Measurements from ENCODE around the gene GJD4.

The GJD4 gene

GRCh38 chr10:35579726-35580422 is 25.3 kb upstream of the GJD4 start:
- DNase-seq = no peak

DNA sequence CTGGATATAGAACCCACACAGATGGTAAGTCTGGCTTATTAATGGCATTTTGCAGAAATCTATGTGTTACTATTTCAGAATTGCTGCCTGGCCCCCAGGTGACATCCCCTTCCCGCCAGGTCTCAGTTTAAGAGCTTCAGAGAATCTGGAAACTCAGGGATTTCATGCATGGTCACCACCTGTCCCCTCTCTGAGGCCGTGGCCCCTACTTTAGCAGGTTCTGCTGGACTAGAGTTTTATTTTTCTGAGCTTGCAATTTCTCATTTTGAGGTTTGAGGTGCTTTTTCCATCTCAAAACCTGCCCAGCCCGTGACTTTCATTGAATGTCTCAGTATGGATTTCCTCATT is 24.7 kb upstream of the GJD4 start:
- DNase-seq = no peak

GRCh38 chr10:35581655-35582054 is 23.5 kb upstream of the GJD4 start:
- no peak for DNase-seq

GRCh38 chr10:35584946-35585345 is 20.2 kb upstream of the GJD4 start:
- DNase-seq = no peak

GRCh38 chr10:35585356-35585755 is 19.8 kb upstream of the GJD4 start:
- no peak for DNase-seq

GRCh38 chr10:35585903-35586535 is 19.1 kb upstream of the GJD4 start:
- no peak for DNase-seq

GRCh38 chr10:35588836-35589235 is 16.3 kb upstream of the GJD4 start:
- no peak for DNase-seq

DNA sequence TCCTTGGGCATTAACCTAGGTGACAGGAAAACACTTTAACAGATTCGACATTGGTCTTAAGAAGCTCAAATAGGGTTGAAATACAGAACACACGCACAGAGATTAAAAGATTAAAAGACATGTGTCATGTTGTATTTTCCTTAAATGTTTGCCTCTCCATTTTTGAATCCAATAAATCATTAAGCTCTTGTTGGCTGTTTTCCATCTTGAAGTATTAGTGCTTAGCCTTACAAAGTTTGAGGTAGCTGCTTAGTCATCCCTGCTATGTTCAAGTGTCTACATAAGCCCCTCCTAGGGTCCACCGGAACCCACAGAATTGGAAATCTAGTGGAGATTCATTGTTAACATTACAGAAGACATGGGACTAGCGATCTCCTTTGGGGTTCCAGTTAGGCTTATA is 12.7 kb upstream of the GJD4 start:
- no peak for DNase-seq

- DNase-seq = no peak
These were observed 10.7 kb upstream of the GJD4 start for GRCh38 chr10:35594115-35595079.

DNA sequence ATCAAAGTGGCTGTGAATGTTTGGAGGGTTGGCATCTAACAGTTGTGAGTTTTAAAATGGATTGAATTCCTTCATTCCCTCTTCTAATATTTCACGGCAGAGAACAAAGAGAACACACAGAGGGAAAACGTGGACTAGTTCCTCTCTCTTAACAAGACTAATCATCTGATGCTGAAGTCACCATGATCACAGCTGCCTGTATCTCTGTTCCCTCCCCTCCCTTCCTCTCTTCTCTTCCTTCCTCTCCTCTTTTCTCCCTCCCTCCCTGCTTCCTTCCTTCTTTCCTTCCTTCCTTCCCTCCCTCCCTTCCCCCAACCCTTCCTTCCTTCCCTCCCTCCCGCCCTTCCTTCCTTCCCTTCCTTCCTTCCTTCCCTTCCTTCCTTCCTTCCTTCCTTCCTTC is 10.0 kb upstream of the GJD4 start:
- DNase-seq = no peak

DNA sequence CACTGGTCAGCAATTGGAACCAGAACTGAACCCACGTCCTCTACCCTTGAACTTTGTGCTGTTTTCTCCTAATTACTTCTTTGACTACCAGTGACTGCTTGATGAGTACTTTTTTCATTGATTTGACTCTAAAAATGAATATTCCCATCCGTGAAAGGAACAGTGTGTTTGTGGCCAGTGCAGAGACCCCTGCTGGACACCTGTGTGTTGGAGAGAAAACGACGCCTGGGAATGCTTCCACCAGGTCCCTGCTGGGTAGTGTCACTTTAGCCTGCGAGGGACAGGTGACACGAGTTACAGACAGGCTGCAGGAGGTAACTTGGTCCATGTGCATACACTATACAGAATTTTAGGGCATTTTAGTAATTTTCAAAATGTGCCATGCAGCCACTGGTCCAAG is 6.8 kb upstream of the GJD4 start:
- no peak for DNase-seq

- DNase-seq = no peak
These were observed 4.9 kb upstream of the GJD4 start for GRCh38 chr10:35600193-35600592.

DNA sequence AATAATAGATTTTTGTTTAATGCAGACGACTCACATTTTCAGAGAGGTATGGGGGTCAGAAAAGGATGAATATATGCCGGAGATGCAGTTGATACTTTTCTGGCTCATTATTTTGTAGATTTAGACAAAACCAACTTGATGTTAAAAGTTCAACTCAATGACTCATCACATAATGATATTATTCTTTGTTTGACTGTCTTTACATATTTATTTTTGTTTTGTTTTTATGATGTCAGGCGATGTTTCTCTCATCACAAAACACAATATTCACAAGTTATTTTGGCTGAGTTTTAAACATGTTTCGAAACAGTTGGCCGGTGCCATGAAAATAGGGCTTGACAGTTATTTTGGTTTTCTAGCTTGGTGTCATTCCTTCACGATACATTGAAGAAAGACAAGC is 1.3 kb downstream of the GJD4 start:
- DNase-seq = no peak

- DNase-seq = no peak
These were observed 2.6 kb downstream of the GJD4 start for GRCh38 chr10:35607475-35608327.

- DNase-seq = no peak
These were observed 3.2 kb downstream of the GJD4 start for GRCh38 chr10:35608328-35608672.

DNA sequence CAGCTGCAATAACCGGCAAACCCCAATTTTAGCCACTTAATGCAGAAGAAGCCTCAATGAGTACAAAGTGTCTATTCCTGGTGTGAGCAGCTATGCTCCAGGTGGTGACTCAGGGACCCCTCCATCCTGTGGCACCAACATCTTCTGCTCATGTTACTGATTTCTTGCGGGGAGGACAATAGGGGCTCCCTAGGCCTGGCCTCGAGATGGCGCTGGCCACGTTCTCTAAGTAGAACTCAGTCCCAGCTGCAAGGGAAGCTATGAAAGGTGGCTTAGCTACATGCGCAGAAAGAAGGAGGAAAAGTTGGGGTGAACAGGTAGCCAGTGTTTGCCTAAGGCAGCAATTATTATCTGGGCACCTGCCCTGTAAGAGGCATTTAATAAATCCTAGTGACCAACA is 6.6 kb downstream of the GJD4 start:
- no peak for DNase-seq

GRCh38 chr10:35612385-35613106 is 7.4 kb downstream of the GJD4 start:
- no peak for DNase-seq

- DNase-seq = no peak
These were observed 7.9 kb downstream of the GJD4 start for GRCh38 chr10:35613107-35613440.

- DNase-seq = no peak
These were observed 8.6 kb downstream of the GJD4 start for GRCh38 chr10:35613597-35614226.

DNA sequence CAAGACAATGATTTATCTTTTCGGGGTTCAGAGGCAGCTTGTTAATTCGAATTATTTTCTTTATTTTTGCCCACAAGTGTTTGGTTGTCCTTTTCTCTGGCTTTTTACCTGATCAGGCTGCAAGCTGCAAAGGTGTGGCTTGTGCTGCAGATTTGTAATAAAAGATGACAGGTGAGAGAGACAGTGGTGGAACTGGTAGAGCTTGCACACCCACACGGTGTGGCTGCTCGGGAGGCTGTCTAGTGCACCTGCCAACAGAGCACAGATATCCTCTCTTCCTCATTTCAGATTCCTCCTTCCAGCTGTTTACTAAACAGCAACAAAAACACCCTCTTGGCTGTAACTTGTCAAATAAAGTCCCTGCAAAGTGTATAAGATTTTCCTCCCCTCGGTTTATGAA is 9.2 kb downstream of the GJD4 start:
- no peak for DNase-seq

- no peak for DNase-seq
These were observed 21.9 kb downstream of the GJD4 start for GRCh38 chr10:35626971-35627507.

DNA sequence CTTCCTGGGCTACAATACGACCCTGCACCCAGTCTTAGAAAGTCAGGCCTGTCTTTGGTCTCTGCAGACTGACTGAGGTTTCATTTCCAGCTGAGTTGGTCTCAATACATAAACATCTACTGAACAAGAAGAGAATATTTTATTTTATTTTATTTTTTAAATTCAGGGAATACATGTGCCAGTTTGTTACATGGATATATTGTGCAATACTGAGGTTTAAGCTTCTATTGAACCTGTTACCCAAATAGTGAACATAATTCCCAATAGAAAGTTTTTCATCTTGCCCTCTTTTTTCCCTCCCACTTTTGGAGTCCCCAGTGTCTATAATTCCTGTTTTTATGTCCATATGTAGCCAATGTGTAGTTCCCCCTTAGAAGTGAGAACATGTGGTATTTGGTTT is 26.3 kb downstream of the GJD4 start:
- DNase-seq = no peak

Data from NCI-H2227 treated with DMSO at 0.1 percent for 48 hours (cell line).